Measurements from ENCODE around the gene PRR7. TPM values are rescaled to one million over a fixed set of nuclear protein-coding genes. Genes with fewer than 3 reads are reported as not detected.

Gene PRR7
- total and polyA plus RNA-seq, 2 of the 4 experiments (the other 2 are of a cell fraction), result 1.1 to 10.1 TPM

DNA sequence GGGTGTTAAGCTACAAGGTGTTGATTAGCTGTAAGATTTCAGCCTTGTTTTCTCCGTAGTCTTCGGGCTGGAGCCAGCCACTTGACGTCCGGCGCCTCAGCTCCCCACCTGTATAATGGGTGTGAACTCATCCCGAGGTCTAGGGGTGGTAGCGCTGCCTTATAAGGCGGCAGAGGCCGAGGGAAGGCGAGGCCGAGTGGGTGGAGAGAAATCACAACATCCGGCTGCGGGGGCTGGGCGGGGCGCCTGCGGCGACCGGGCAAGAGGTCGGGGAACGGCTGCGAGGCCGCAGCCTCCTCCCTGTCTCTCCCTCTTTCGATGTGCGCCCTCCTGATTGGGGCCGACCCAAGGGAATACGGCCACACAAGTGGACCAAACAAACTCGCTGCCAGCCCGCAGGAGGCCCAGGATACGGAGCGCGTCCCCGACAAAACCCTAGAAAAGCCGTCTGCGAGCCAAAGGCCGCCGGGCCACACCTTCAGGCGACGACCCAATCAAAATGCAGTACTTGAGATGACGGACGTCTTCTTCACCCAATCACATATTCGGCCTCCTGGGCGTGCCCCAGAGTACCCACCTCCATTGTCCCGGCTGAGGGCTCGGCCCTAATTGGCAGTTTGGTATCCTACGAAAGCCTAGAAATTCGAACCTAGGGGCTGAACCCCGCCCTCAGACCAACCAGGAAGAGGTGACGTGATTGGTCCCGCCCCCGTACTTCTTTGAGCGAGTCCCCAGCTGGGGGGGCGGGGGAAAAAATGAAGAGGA, 20.6 kb upstream of the PRR7 start (continued):
- peak; percentile 19; the same call in 1 of the 2 replicates for TF ChIP-seq BHLHE40 (IDR thresholded peaks at IDR 0.05; ENCODE audit: low read depth, low read length)
- no peak for TF ChIP-seq CEBPB (IDR thresholded peaks at IDR 0.05; ENCODE audit: low read depth, low read length)
- no peak for TF ChIP-seq RFX5 (IDR thresholded peaks at IDR 0.05; ENCODE audit: low read depth, low read length)

DNA sequence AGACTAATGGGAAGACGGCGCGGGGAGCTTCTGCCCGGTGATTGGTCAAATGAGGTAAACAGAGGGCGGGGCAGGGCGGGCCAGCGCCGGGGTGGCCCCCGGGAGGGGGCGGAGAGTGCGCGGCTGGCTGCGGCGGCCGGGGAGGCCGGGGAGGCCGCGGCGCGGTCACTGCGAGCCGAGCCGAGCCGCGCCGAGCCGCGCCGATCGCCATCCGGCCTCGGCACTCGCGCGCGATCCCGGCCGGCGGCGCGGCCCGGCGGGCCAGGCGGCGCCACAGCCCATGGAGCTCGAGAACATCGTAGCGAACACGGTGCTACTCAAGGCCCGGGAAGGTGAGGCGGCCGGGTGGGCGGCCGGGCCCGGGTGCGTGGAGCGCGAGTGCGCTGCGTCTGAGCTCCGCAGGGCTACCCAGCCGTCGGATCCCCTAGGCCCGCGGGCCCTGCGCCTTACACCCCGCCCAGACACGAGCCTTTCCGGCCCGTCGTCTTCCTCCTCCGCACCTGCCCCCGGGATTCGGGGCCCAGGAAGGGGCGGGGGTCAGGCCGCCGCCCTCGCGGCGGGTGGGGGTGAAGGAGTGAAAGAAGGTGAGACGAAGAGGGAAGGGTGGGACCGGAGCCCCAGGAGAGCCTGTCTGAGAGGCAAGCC, 19.9 kb upstream of the PRR7 start, which contains the start of gene GRK6:
Gene GRK6 (plus strand): TSS at position 111 of the 645 bp plus-strand sequence. CDS start 170 bp downstream, at position 281.
- H3K9ac ChIP-seq (ENCODE audit: low read depth, low read length), result peak within 1 kb of the TSS; percentile 76
- peak within 1 kb of the TSS; percentile 95 for H2AK9ac ChIP-seq (replicated peaks; ENCODE audit: low read depth, low read length, poor library complexity)
- peak within 1 kb of the TSS; percentile 90 for H3K4me2 ChIP-seq (ENCODE audit: low read depth, low read length)
- peaks cover 13 to 49% of the 10 kb centered on the region in 2 experiments for H3K79me1 ChIP-seq (ENCODE audit: low read depth in 1 of 2, low read length in 2 of 2)
- peak within 1 kb of the TSS; percentile 96 for H4K91ac ChIP-seq (ENCODE audit: insufficient read depth, low read depth, low read length)
- no TSS peak for BruUV-seq (replicated peaks)
- peaks cover 29% of the 10 kb centered on the region for H4K20me1 ChIP-seq (ENCODE audit: insufficient read depth, low read length)
- DNase-seq, result no peak
- no peaks in the 10 kb centered on the region for H3K9me3 ChIP-seq (ENCODE audit: control insufficient read depth, insufficient read depth, low read length)
- peak within 1 kb of the TSS; percentile 97 for H2BK15ac ChIP-seq (ENCODE audit: low read depth, low read length)
- no peaks in the 10 kb centered on the region for H3K36me3 ChIP-seq (ENCODE audit: control insufficient read depth, insufficient read depth, low read length)
- peak within 1 kb of the TSS; percentile 82 for H3K56ac ChIP-seq (ENCODE audit: extremely low read depth, insufficient read depth, low read length)
- H2BK20ac ChIP-seq (ENCODE audit: low read depth, low read length), result peak within 1 kb of the TSS; percentile 84
- peak within 1 kb of the TSS; percentile 95 to 98 for H4K8ac ChIP-seq (ENCODE audit: low read depth in 2 of 2, low read length in 2 of 2)
- dilution Hi-C loops (cut with HindIII; ENCODE audit: low sequenced_read_pairs, unreplicated experiment) (no loop called here), in situ Hi-C loops (cut with MboI; ENCODE audit: low sequenced_read_pairs) (no loop called here), intact Hi-C loops (cut with micrococcal nuclease) (loop anchor here (1.0 kb wide), 1 partner anchor 22 kb away; no protein-coding TSS in a partner anchor)
- H3K23ac ChIP-seq (ENCODE audit: low read depth, low read length), result peak within 1 kb of the TSS; percentile 93
- peak within 1 kb of the TSS; percentile 85 for H3K27ac ChIP-seq (ENCODE audit: insufficient read depth, low read length)
- whole genome bisulfite sequencing, 2 experiments (ENCODE audit: extremely low coverage in 2 of 2, insufficient read length in 1 of 2), result 0% methylated on average over 51 of the region's 82 CpGs; no CpG with 5 or more reads in 1 of the 2 experiments
- peaks cover 15% of the 10 kb centered on the region for H3K9me1 ChIP-seq (ENCODE audit: insufficient read depth, low read length)
- ATAC-seq (ENCODE audit: low read depth), result peak; percentile 8
- peak within 1 kb of the TSS; percentile 75 for H2BK5ac ChIP-seq (ENCODE audit: low read depth, low read length, poor library complexity, severe bottlenecking)
- peak within 1 kb of the TSS; percentile 90 for H2BK120ac ChIP-seq (ENCODE audit: low read depth, low read length)
- TF ChIP-seq CEBPB (IDR thresholded peaks at IDR 0.05; ENCODE audit: low read depth, low read length) (no peak), BHLHE40 (IDR thresholded peaks at IDR 0.05; ENCODE audit: low read depth, low read length) (peak; percentile 3; the same call in 1 of the 2 replicates), MAZ (IDR thresholded peaks at IDR 0.05; ENCODE audit: borderline replicate concordance, low read depth, low read length) (peak; percentile 92), MXI1 (IDR thresholded peaks at IDR 0.05; ENCODE audit: borderline replicate concordance, low read depth, low read length) (0 out of 2 replicates have a peak, but pooled peaks have one; percentile 19), POLR2A (IDR thresholded peaks at IDR 0.05; ENCODE audit: low read depth, low read length) (peak; percentile 59)
- TF ChIP-seq, protein P1, sequence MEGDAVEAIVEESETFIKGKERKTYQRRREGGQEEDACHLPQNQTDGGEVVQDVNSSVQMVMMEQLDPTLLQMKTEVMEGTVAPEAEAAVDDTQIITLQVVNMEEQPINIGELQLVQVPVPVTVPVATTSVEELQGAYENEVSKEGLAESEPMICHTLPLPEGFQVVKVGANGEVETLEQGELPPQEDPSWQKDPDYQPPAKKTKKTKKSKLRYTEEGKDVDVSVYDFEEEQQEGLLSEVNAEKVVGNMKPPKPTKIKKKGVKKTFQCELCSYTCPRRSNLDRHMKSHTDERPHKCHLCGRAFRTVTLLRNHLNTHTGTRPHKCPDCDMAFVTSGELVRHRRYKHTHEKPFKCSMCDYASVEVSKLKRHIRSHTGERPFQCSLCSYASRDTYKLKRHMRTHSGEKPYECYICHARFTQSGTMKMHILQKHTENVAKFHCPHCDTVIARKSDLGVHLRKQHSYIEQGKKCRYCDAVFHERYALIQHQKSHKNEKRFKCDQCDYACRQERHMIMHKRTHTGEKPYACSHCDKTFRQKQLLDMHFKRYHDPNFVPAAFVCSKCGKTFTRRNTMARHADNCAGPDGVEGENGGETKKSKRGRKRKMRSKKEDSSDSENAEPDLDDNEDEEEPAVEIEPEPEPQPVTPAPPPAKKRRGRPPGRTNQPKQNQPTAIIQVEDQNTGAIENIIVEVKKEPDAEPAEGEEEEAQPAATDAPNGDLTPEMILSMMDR (conservative IDR thresholded peaks at IDR 0.05; ENCODE audit: low read depth, low read length), result no peak
- TF ChIP-seq, protein P2, sequence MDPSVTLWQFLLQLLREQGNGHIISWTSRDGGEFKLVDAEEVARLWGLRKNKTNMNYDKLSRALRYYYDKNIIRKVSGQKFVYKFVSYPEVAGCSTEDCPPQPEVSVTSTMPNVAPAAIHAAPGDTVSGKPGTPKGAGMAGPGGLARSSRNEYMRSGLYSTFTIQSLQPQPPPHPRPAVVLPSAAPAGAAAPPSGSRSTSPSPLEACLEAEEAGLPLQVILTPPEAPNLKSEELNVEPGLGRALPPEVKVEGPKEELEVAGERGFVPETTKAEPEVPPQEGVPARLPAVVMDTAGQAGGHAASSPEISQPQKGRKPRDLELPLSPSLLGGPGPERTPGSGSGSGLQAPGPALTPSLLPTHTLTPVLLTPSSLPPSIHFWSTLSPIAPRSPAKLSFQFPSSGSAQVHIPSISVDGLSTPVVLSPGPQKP (IDR thresholded peaks at IDR 0.05; ENCODE audit: borderline replicate concordance, low read depth, low read length), result no peak; the same call in 1 of the 2 replicates
- no peaks in the 10 kb centered on the region for H3K27me3 ChIP-seq (ENCODE audit: control insufficient read depth, insufficient read depth, low read length)
- CTCF ChIA-PET, result interaction anchor here (0.6 to 3.1 kb wide), 4 partner anchors 13 to 74 kb away, joined by 3 to 13 read pairs (median 4); no protein-coding TSS in a partner anchor
- POLR2A ChIA-PET (ENCODE audit: unreplicated experiment), result interaction anchor here (0.6 to 0.9 kb wide), 5 partner anchors 10 to 142 kb away, joined by 3 to 7 read pairs (median 5); partner anchors contain the start of gene PDLIM7
- H4K5ac ChIP-seq (ENCODE audit: low read depth, low read length), result peak within 1 kb of the TSS; percentile 94
- H3K14ac ChIP-seq (replicated peaks; ENCODE audit: low read depth, low read length), result peak within 1 kb of the TSS; percentile 95
- H3K18ac ChIP-seq (ENCODE audit: low read depth, low read length), result peak within 1 kb of the TSS; percentile 75
- H3K4me1 ChIP-seq (ENCODE audit: control insufficient read depth, insufficient read depth, low read length), result peaks cover 13% of the 10 kb centered on the region
- peak within 1 kb of the TSS; percentile 97 for H3K4ac ChIP-seq (ENCODE audit: low read depth, low read length)
- peak within 1 kb of the TSS; percentile 97 for H2AFZ ChIP-seq (replicated peaks; ENCODE audit: low read length, poor library complexity)
- H2AK5ac ChIP-seq (ENCODE audit: low read depth, low read length), result peak within 1 kb of the TSS; percentile 93
- peak within 1 kb of the TSS; percentile 81 for H3K4me3 ChIP-seq (ENCODE audit: insufficient read depth, low read depth, low read length)

All from IMR-90 (cell line).